Peyer's patch (tissue), 4 donors: Measurements from ENCODE around the gene KCNH6.

Experiments used
- CTCF ChIP-seq, 6 experiments: fragments of 450-650 bp in 4 of 6; fragments of 200-600 bp in 2 of 6; sonication (generic) in 1 of 6; IDR thresholded peaks; one replicate each; pipeline ENCODE4 v1.5.1; 2017 to 2019; ENCODE audit warnings: antibody characterized with exemption in 6 of 6, mild to moderate bottlenecking in 3 of 6, moderate library complexity in 1 of 6
- POLR2A ChIP-seq, 2 donors: fragments of 450-650 bp; IDR thresholded peaks; one replicate each; pipeline ENCODE4 v1.5.1; 2017; ENCODE audit warnings: antibody characterized with exemption in 2 of 2, mild to moderate bottlenecking in 2 of 2, moderate library complexity in 2 of 2

GRCh38 chr17:63531022-63531965, 8.1 kb downstream of the KCNH6 start:
- TF ChIP-seq CTCF (IDR thresholded peaks at IDR 0.05): no peak
- TF ChIP-seq POLR2A (IDR thresholded peaks at IDR 0.05): no peak
